Measurements from ENCODE around the gene MARCHF3. TPM values are rescaled to one million over a fixed set of nuclear protein-coding genes. Genes with fewer than 3 reads are reported as not detected.
A peak's percentile ranks its signal among the peaks of the same experiment; 100 is the strongest.

Gene MARCHF3
- total RNA-seq, 1 experiment from 2014 or later, result 15.9 TPM

GRCh38 chr5:126971455-126972031 lies 58.8 kb downstream of the MARCHF3 start:
- peak; percentile 38 for DNase-seq
- no peak overlapping the region for H3K4me3 ChIP-seq (ENCODE audit: insufficient read depth, low read depth, low read length)

GRCh38 chr5:126970517-126971017 lies 59.8 kb downstream of the MARCHF3 start:
- Histone ChIP-seq H3K4me3 (ENCODE audit: insufficient read depth, low read depth, low read length) (no peak overlapping the region), H3K36me3 (replicated peaks; ENCODE audit: control insufficient read depth, insufficient read depth, low read length) (no peaks in the 10 kb centered on the region), H3K27me3 (ENCODE audit: control insufficient read depth, insufficient read depth, low read length) (no peaks in the 10 kb centered on the region)
- DNase-seq, result no peak

More at GRCh38 chr5:126971455-126972031, 58.8 kb downstream of the MARCHF3 start:
- H3K27me3 ChIP-seq (ENCODE audit: control insufficient read depth, insufficient read depth, low read length), result no peaks in the 10 kb centered on the region
- no peaks in the 10 kb centered on the region for H3K36me3 ChIP-seq (replicated peaks; ENCODE audit: control insufficient read depth, insufficient read depth, low read length)

GRCh38 chr5:126969548-126969947 lies 60.8 kb downstream of the MARCHF3 start:
- H3K4me3 ChIP-seq (ENCODE audit: insufficient read depth, low read depth, low read length), result no peak overlapping the region
- no peaks in the 10 kb centered on the region for H3K27me3 ChIP-seq (ENCODE audit: control insufficient read depth, insufficient read depth, low read length)
- no peaks in the 10 kb centered on the region for H3K36me3 ChIP-seq (replicated peaks; ENCODE audit: control insufficient read depth, insufficient read depth, low read length)
- DNase-seq, result no peak

- Histone ChIP-seq H3K36me3 (replicated peaks; ENCODE audit: control insufficient read depth, insufficient read depth, low read length) (no peaks in the 10 kb centered on the region), H3K4me3 (ENCODE audit: insufficient read depth, low read depth, low read length) (no peak overlapping the region), H3K27me3 (ENCODE audit: control insufficient read depth, insufficient read depth, low read length) (no peaks in the 10 kb centered on the region)
- DNase-seq, result no peak
These were observed 62.4 kb downstream of the MARCHF3 start for GRCh38 chr5:126967808-126968466.

GRCh38 chr5:126965487-126965886 lies 64.9 kb downstream of the MARCHF3 start:
- DNase-seq, result no peak
- Histone ChIP-seq H3K4me3 (ENCODE audit: insufficient read depth, low read depth, low read length) (no peak overlapping the region), H3K36me3 (replicated peaks; ENCODE audit: control insufficient read depth, insufficient read depth, low read length) (no peaks in the 10 kb centered on the region)

GRCh38 chr5:126965061-126965475 lies 65.3 kb downstream of the MARCHF3 start:
- DNase-seq, result no peak
- Histone ChIP-seq H3K27me3 (ENCODE audit: control insufficient read depth, insufficient read depth, low read length) (no peaks in the 10 kb centered on the region), H3K36me3 (replicated peaks; ENCODE audit: control insufficient read depth, insufficient read depth, low read length) (no peaks in the 10 kb centered on the region), H3K4me3 (ENCODE audit: insufficient read depth, low read depth, low read length) (no peak overlapping the region)

More at GRCh38 chr5:126965487-126965886, 64.9 kb downstream of the MARCHF3 start:
- no peaks in the 10 kb centered on the region for H3K27me3 ChIP-seq (ENCODE audit: control insufficient read depth, insufficient read depth, low read length)

- DNase-seq, result no peak
- H3K27me3 ChIP-seq (ENCODE audit: control insufficient read depth, insufficient read depth, low read length), result no peaks in the 10 kb centered on the region
- H3K36me3 ChIP-seq (replicated peaks; ENCODE audit: control insufficient read depth, insufficient read depth, low read length), result no peaks in the 10 kb centered on the region
- no peak overlapping the region for H3K4me3 ChIP-seq (ENCODE audit: insufficient read depth, low read depth, low read length)
These were observed 66.5 kb downstream of the MARCHF3 start for GRCh38 chr5:126963822-126964375.

GRCh38 chr5:126961702-126962101 lies 68.7 kb downstream of the MARCHF3 start:
- no peak for DNase-seq
- Histone ChIP-seq H3K27me3 (ENCODE audit: control insufficient read depth, insufficient read depth, low read length) (no peaks in the 10 kb centered on the region), H3K36me3 (replicated peaks; ENCODE audit: control insufficient read depth, insufficient read depth, low read length) (no peaks in the 10 kb centered on the region), H3K4me3 (ENCODE audit: insufficient read depth, low read depth, low read length) (no peak overlapping the region)

GRCh38 chr5:126961128-126961527 lies 69.2 kb downstream of the MARCHF3 start:
- H3K27me3 ChIP-seq (ENCODE audit: control insufficient read depth, insufficient read depth, low read length), result no peaks in the 10 kb centered on the region
- no peak for DNase-seq

GRCh38 chr5:126959188-126959587 lies 71.2 kb downstream of the MARCHF3 start:
- Histone ChIP-seq H3K4me3 (ENCODE audit: insufficient read depth, low read depth, low read length) (no peak overlapping the region), H3K36me3 (replicated peaks; ENCODE audit: control insufficient read depth, insufficient read depth, low read length) (no peaks in the 10 kb centered on the region), H3K27me3 (ENCODE audit: control insufficient read depth, insufficient read depth, low read length) (no peaks in the 10 kb centered on the region)
- DNase-seq, result no peak

More at GRCh38 chr5:126961128-126961527, 69.2 kb downstream of the MARCHF3 start:
- no peaks in the 10 kb centered on the region for H3K36me3 ChIP-seq (replicated peaks; ENCODE audit: control insufficient read depth, insufficient read depth, low read length)
- H3K4me3 ChIP-seq (ENCODE audit: insufficient read depth, low read depth, low read length), result no peak overlapping the region

GRCh38 chr5:126956991-126957390 lies 73.4 kb downstream of the MARCHF3 start:
- no peak overlapping the region for H3K4me3 ChIP-seq (ENCODE audit: insufficient read depth, low read depth, low read length)
- H3K36me3 ChIP-seq (replicated peaks; ENCODE audit: control insufficient read depth, insufficient read depth, low read length), result no peaks in the 10 kb centered on the region
- H3K27me3 ChIP-seq (ENCODE audit: control insufficient read depth, insufficient read depth, low read length), result no peaks in the 10 kb centered on the region
- no peak for DNase-seq

GRCh38 chr5:126954981-126955380 lies 75.4 kb downstream of the MARCHF3 start:
- Histone ChIP-seq H3K4me3 (ENCODE audit: insufficient read depth, low read depth, low read length) (no peak overlapping the region), H3K27me3 (ENCODE audit: control insufficient read depth, insufficient read depth, low read length) (no peaks in the 10 kb centered on the region), H3K36me3 (replicated peaks; ENCODE audit: control insufficient read depth, insufficient read depth, low read length) (no peaks in the 10 kb centered on the region)
- no peak for DNase-seq

GRCh38 chr5:126953640-126954039 lies 76.7 kb downstream of the MARCHF3 start:
- no peaks in the 10 kb centered on the region for H3K36me3 ChIP-seq (replicated peaks; ENCODE audit: control insufficient read depth, insufficient read depth, low read length)
- DNase-seq, result no peak
- H3K27me3 ChIP-seq (ENCODE audit: control insufficient read depth, insufficient read depth, low read length), result no peaks in the 10 kb centered on the region
- no peak overlapping the region for H3K4me3 ChIP-seq (ENCODE audit: insufficient read depth, low read depth, low read length)

GRCh38 chr5:126949475-126949874 lies 80.9 kb downstream of the MARCHF3 start:
- Histone ChIP-seq H3K27me3 (ENCODE audit: control insufficient read depth, insufficient read depth, low read length) (no peaks in the 10 kb centered on the region), H3K4me3 (ENCODE audit: insufficient read depth, low read depth, low read length) (no peak overlapping the region), H3K36me3 (replicated peaks; ENCODE audit: control insufficient read depth, insufficient read depth, low read length) (no peaks in the 10 kb centered on the region)
- no peak for DNase-seq

- DNase-seq, result no peak
- Histone ChIP-seq H3K4me3 (ENCODE audit: insufficient read depth, low read depth, low read length) (no peak overlapping the region), H3K36me3 (replicated peaks; ENCODE audit: control insufficient read depth, insufficient read depth, low read length) (no peaks in the 10 kb centered on the region), H3K27me3 (ENCODE audit: control insufficient read depth, insufficient read depth, low read length) (no peaks in the 10 kb centered on the region)
These were observed 81.9 kb downstream of the MARCHF3 start for GRCh38 chr5:126948453-126948852.
